ENCODE measurements around the gene LBX2.

GRCh38 chr2:74495440-74495839 is 4.0 kb downstream of the LBX2 start:
- TF ChIP-seq CTCF (IDR thresholded peaks at IDR 0.05) = no peak
- no peak for TF ChIP-seq ZFX (IDR thresholded peaks at IDR 0.05; ENCODE audit: borderline replicate concordance)
